ENCODE measurements around the gene DDX21.

The DDX21 gene

DNA sequence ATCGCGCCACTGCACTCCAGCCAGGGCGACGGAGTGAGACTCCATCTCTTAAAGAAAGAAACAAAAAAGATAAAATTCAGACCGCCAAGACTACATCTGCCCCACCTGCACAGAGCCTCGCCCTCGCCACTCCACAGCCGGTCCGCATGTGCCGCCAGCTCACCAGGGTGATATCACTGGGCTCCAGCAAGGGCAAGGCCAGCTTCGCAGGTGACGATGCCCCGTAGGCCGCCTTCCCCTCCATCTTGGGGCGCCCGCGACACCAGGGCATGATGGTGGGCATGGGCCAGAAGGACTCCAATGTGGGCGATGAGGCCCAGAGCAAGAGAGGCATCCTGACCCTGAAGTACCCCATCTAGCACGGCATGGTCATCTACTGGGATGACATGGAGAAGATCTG lies 66.6 kb downstream of the DDX21 start:
- TF ChIP-seq, protein P1, sequence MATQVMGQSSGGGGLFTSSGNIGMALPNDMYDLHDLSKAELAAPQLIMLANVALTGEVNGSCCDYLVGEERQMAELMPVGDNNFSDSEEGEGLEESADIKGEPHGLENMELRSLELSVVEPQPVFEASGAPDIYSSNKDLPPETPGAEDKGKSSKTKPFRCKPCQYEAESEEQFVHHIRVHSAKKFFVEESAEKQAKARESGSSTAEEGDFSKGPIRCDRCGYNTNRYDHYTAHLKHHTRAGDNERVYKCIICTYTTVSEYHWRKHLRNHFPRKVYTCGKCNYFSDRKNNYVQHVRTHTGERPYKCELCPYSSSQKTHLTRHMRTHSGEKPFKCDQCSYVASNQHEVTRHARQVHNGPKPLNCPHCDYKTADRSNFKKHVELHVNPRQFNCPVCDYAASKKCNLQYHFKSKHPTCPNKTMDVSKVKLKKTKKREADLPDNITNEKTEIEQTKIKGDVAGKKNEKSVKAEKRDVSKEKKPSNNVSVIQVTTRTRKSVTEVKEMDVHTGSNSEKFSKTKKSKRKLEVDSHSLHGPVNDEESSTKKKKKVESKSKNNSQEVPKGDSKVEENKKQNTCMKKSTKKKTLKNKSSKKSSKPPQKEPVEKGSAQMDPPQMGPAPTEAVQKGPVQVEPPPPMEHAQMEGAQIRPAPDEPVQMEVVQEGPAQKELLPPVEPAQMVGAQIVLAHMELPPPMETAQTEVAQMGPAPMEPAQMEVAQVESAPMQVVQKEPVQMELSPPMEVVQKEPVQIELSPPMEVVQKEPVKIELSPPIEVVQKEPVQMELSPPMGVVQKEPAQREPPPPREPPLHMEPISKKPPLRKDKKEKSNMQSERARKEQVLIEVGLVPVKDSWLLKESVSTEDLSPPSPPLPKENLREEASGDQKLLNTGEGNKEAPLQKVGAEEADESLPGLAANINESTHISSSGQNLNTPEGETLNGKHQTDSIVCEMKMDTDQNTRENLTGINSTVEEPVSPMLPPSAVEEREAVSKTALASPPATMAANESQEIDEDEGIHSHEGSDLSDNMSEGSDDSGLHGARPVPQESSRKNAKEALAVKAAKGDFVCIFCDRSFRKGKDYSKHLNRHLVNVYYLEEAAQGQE (IDR thresholded peaks at IDR 0.05; ENCODE audit: insufficient read depth in 1 of 2, low read depth in 2 of 2, low read length in 2 of 2), result no peak
- TF ChIP-seq SIN3A (IDR thresholded peaks at IDR 0.05; ENCODE audit: borderline replicate concordance, insufficient read depth, low read length), result no peak
- TF ChIP-seq POLR2AphosphoS5 (IDR thresholded peaks at IDR 0.05; ENCODE audit: low read depth, low read length), result no peak
- no peak for TF ChIP-seq FOXP2 (optimal IDR thresholded peaks at IDR 0.05; ENCODE audit: borderline replicate concordance, extremely low read depth, extremely low read length, insufficient read depth)
- no peak for TF ChIP-seq TAF1 (IDR thresholded peaks at IDR 0.05; ENCODE audit: borderline replicate concordance, insufficient read depth, low read length)

DNA sequence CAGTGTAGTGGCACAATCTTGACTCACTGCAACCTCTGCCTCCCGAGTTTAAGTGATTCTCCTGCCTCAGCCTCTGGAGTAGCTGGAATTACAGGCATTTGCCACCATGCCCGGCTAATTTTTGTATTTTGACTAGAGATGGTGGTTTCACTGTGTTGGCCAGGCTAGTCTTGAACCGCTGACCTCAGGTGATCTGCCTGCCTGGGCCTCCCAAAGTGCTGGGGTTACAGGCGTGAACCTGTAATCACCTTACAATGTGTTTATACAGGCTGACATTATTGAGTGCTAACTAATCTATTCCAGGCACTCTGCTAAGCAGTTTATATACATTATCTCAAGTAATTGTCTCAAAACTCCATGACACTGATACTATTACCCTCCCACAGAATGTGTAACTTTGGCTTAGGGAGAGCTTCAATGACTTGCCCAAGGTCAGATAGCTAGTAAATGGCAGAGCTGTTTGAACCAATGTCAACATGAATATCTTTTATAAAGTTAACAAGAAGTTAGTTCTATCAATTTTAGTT lies 69.5 kb downstream of the DDX21 start:
- TF ChIP-seq SIN3A (IDR thresholded peaks at IDR 0.05; ENCODE audit: borderline replicate concordance, insufficient read depth, low read length) (no peak), POLR2AphosphoS5 (IDR thresholded peaks at IDR 0.05; ENCODE audit: low read depth, low read length) (no peak), TAF1 (IDR thresholded peaks at IDR 0.05; ENCODE audit: borderline replicate concordance, insufficient read depth, low read length) (no peak), FOXP2 (optimal IDR thresholded peaks at IDR 0.05; ENCODE audit: borderline replicate concordance, extremely low read depth, extremely low read length, insufficient read depth) (no peak)
- TF ChIP-seq, protein P1 (IDR thresholded peaks at IDR 0.05; ENCODE audit: insufficient read depth in 1 of 2, low read depth in 2 of 2, low read length in 2 of 2), result no peak

DNA sequence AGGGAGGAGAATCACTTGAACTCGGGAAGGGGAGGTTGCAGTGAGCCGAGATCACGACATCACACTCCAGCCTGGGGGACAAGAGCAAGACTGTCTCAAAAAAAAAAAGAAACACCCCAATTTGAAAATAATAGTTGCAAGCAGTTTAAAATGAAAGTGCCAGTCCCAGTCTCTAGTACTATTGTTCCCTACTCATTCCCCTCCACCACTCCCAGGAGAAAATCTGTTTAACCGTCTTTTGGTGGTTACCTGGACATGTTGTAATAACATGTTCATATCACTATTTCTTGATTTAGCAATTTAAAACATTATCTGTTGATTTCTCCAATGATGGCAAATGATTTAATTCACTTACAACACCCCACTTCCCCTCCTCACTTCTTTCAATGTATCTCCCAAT lies 77.3 kb downstream of the DDX21 start:
- TF ChIP-seq FOXP2 (optimal IDR thresholded peaks at IDR 0.05; ENCODE audit: borderline replicate concordance, extremely low read depth, extremely low read length, insufficient read depth), result no peak
- TF ChIP-seq TAF1 (IDR thresholded peaks at IDR 0.05; ENCODE audit: borderline replicate concordance, insufficient read depth, low read length), result no peak
- no peak for TF ChIP-seq SIN3A (IDR thresholded peaks at IDR 0.05; ENCODE audit: borderline replicate concordance, insufficient read depth, low read length)
- TF ChIP-seq POLR2AphosphoS5 (IDR thresholded peaks at IDR 0.05; ENCODE audit: low read depth, low read length), result no peak
- TF ChIP-seq, protein P1 (IDR thresholded peaks at IDR 0.05; ENCODE audit: insufficient read depth in 1 of 2, low read depth in 2 of 2, low read length in 2 of 2), result no peak
